Stimulated activated CD4-positive, alpha-beta T cell treated with anti-CD3 and anti-CD28 coated beads, Interleukin-15, amount 100 ng/mL, for 48 hours (primary cell): Measurements from ENCODE around the gene GREM1.

Experiments used
- DNase-seq, 2 donors: peaks; one replicate each; pipeline ENCODE4 v3.0.0-alpha.2; 2020; ENCODE audit warnings: low read depth in 2 of 2

GREM1 gene

GRCh38 chr15:32781781-32782180 lies 64.0 kb downstream of the GREM1 start:
- no peak for DNase-seq

DNA sequence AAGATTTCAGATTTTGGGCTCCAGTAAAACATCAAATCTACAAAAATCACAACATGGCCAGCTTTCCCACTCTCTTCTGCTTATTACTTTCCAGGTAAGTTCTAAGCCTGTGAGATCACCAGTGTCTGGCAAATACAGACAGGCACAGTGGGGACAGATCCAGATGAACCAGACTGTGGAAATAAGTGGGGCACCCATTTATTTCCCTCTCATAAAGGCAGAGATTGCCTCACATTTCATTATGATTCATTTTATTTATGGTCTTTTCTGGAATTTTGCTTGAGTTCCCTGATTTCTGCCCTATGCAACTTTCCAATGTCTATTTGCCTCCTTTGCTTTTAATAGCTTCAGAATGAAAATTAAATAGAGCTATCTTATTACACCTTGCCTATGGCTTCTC lies 66.8 kb downstream of the GREM1 start:
- no peak for DNase-seq

- no peak for DNase-seq
Measured at GRCh38 chr15:32786906-32787305, 69.1 kb downstream of the GREM1 start.

DNA sequence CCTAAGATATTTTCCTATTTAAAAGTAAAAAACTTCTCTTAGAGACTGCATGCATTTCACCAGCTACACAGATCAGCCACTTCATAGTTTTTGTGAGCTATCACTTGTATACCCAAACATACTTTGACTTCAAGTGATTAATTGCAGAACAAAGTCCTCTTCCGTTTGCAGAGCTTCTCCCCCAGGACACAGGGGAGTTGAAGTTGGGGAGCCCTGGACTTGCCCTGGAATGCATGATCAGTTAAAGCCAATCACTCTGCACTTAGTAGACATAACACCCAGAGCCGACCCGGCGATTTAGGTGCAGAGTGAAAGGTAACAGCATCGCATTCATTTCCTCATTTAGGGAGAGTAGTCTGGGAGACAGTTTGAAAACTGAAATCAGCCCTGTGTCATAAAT lies 70.1 kb downstream of the GREM1 start:
- DNase-seq = no peak

- DNase-seq = no peak
Measured at GRCh38 chr15:32790352-32790999, 72.7 kb downstream of the GREM1 start.

- DNase-seq = no peak
Measured at GRCh38 chr15:32792436-32792835, 74.6 kb downstream of the GREM1 start.
